GM12873 (cell line): ENCODE results near the gene PRICKLE2.

ENCODE experiments used
- TF ChIP-seq, protein P1 (sequence below): IDR thresholded peaks from 2 replicates; pipeline ENCODE4 v1.5.1; 2012; ENCODE audit warnings: low read depth, mild to moderate bottlenecking, moderate library complexity, low read length, control low read depth; ENCODE audit not compliant: insufficient read depth; ENCODE audit errors: missing control alignments

PRICKLE2 gene

GRCh38 chr3:64133987-64134386, 91.3 kb downstream of the PRICKLE2 start:
- TF ChIP-seq, protein P1, sequence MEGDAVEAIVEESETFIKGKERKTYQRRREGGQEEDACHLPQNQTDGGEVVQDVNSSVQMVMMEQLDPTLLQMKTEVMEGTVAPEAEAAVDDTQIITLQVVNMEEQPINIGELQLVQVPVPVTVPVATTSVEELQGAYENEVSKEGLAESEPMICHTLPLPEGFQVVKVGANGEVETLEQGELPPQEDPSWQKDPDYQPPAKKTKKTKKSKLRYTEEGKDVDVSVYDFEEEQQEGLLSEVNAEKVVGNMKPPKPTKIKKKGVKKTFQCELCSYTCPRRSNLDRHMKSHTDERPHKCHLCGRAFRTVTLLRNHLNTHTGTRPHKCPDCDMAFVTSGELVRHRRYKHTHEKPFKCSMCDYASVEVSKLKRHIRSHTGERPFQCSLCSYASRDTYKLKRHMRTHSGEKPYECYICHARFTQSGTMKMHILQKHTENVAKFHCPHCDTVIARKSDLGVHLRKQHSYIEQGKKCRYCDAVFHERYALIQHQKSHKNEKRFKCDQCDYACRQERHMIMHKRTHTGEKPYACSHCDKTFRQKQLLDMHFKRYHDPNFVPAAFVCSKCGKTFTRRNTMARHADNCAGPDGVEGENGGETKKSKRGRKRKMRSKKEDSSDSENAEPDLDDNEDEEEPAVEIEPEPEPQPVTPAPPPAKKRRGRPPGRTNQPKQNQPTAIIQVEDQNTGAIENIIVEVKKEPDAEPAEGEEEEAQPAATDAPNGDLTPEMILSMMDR = no peak

- TF ChIP-seq, protein P1 = no peak
Measured at GRCh38 chr3:64133272-64133671, 92.0 kb downstream of the PRICKLE2 start.

GRCh38 chr3:64131725-64132469, 93.4 kb downstream of the PRICKLE2 start:
- TF ChIP-seq, protein P1 = no peak

DNA sequence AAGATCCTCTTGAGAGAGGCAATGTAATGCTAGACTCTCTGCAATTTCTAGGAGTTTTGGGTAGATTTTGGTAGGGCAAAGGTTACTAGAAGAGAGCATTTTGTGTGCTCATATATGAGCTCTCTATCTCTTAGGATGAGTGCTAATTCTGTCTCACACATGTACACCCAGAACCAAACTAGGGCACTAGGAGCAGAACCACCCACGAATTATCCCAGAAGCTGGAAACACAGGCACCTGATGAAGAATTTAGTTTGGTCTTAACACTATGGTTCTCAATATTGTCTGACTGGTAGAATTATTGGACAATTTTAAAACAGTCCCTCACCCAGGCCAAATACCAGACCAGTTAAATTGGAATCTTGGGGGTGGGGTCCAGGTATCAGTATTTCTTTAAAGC, 94.8 kb downstream of the PRICKLE2 start:
- TF ChIP-seq, protein P1 = no peak

GRCh38 chr3:64129581-64129980, 95.7 kb downstream of the PRICKLE2 start:
- TF ChIP-seq, protein P1 = no peak

- TF ChIP-seq, protein P1 = no peak
Measured at GRCh38 chr3:64129106-64129505, 96.2 kb downstream of the PRICKLE2 start.

- TF ChIP-seq, protein P1 = no peak
Measured at GRCh38 chr3:64125561-64125960, 99.7 kb downstream of the PRICKLE2 start.
